Stimulated activated CD4-positive, alpha-beta T cell treated with anti-CD3 and anti-CD28 coated beads, TNF-alpha, amount 100 ng/mL, for 4 hours (primary cell): ENCODE measurements around the gene ATXN7L3.

ENCODE experiments used
- DNase-seq, 3 experiments: peaks; one replicate each; pipeline ENCODE4 v3.0.0-alpha.2; 2020; ENCODE audit warnings: low read depth in 3 of 3

The ATXN7L3 gene

GRCh38 chr17:44200478-44201155 lies 933 bp upstream of the ATXN7L3 start:
- DNase-seq: no peak

GRCh38 chr17:44198721-44199552 lies 747 bp downstream of the ATXN7L3 start:
- peak in 1 of 3 experiments; percentile 57 for DNase-seq

GRCh38 chr17:44197980-44198720 lies 1.5 kb downstream of the ATXN7L3 start:
- no peak for DNase-seq

- DNase-seq: no peak
These were observed 2.6 kb downstream of the ATXN7L3 start for GRCh38 chr17:44197107-44197506.

GRCh38 chr17:44193326-44194084 lies 6.2 kb downstream of the ATXN7L3 start:
- DNase-seq: no peak

- no peak for DNase-seq
These were observed 6.9 kb downstream of the ATXN7L3 start for GRCh38 chr17:44192750-44193149.

- no peak for DNase-seq
These were observed 7.7 kb downstream of the ATXN7L3 start for GRCh38 chr17:44191941-44192496.

- no peak for DNase-seq
These were observed 8.3 kb downstream of the ATXN7L3 start for GRCh38 chr17:44191369-44191768.

- DNase-seq: no peak
These were observed 9.2 kb downstream of the ATXN7L3 start for GRCh38 chr17:44190481-44190880.

- no peak for DNase-seq
These were observed 10.9 kb downstream of the ATXN7L3 start for GRCh38 chr17:44188576-44189403.

- DNase-seq: no peak
These were observed 12.4 kb downstream of the ATXN7L3 start for GRCh38 chr17:44187131-44187899.

- peak; percentile 99 for DNase-seq
These were observed 13.2 kb downstream of the ATXN7L3 start, which contains the start of gene TMUB2 for GRCh38 chr17:44186307-44187130. Gene TMUB2 (plus strand): TSS chr17:44186972. CDS start chr17:44187709, 737 bp downstream.

- no peak for DNase-seq
These were observed 15.4 kb downstream of the ATXN7L3 start for GRCh38 chr17:44184212-44184810.

GRCh38 chr17:44183024-44183423 lies 16.7 kb downstream of the ATXN7L3 start:
- no peak for DNase-seq

- no peak for DNase-seq
These were observed 21.6 kb downstream of the ATXN7L3 start for GRCh38 chr17:44178133-44178532.

GRCh38 chr17:44177640-44178039 lies 22.0 kb downstream of the ATXN7L3 start:
- DNase-seq: no peak

- DNase-seq: no peak
These were observed 22.8 kb downstream of the ATXN7L3 start for GRCh38 chr17:44176671-44177501.
